Activated CD4-positive, alpha-beta T cell treated with anti-CD3 and anti-CD28 coated beads, Interleukin-2, Interleukin-6, amounts not matched to agents 100 ng/mL and 50 ng/mL, durations not matched to agents 16 hours and 8 hours (primary cell): ENCODE measurements around the gene ARHGDIA.
A peak's percentile ranks its signal among the peaks of the same experiment; 100 is the strongest.
"Not testable (repeated sequence)": the region's sequence is repeated elsewhere in the genome, so short reads cannot be mapped to it uniquely, and the experiment has no call there.

Experiments used
- DNase-seq: peaks from one replicate; pipeline ENCODE4 v3.0.0-alpha.2; 2020

Gene ARHGDIA

GRCh38 chr17:81840826-81841778, 30.0 kb downstream of the ARHGDIA start:
- no peak for DNase-seq

DNA sequence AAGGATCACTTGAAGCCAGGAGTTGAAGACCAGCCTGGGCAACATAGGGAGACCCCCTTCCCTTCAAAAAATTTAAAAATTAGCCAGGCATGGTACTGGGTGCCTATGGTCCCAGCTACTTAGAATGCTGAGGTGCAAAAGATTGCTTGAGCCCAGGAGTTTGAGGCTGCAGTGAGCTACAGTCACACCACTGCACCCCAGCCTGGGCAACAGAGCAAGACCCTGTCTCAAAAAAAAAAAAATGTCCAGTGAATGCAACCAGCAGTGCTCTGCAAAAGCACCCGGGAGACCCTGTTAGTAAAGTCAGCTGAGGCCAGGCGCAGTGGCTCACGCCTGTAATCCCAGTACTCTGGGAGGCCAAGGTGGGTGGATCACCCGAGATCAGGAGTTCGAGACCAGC, 31.1 kb downstream of the ARHGDIA start:
- DNase-seq, result not testable (repeated sequence)

GRCh38 chr17:81839301-81839700, 31.8 kb downstream of the ARHGDIA start:
- no peak for DNase-seq

- no peak for DNase-seq
These were observed 32.3 kb downstream of the ARHGDIA start for GRCh38 chr17:81838753-81839255.

DNA sequence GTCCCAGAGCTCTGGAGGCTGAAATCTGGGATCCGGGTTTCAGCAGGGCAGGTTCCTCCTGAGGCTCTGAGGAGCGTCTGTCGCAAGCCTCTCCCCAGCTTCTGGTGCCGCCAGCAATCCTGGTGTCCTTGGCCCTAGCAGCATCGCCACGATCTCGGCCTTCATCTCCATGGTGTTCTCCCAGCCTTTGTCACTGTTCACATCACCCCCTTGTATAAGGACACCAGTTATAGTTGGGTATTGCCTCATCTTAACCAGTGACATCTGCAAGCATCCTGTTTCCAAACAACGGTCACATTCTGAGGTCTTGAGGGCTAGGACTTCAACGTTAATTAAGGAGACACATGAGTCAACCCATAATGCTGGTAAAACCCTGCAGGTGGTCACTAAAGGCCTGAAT, 33.5 kb downstream of the ARHGDIA start:
- no peak for DNase-seq

DNA sequence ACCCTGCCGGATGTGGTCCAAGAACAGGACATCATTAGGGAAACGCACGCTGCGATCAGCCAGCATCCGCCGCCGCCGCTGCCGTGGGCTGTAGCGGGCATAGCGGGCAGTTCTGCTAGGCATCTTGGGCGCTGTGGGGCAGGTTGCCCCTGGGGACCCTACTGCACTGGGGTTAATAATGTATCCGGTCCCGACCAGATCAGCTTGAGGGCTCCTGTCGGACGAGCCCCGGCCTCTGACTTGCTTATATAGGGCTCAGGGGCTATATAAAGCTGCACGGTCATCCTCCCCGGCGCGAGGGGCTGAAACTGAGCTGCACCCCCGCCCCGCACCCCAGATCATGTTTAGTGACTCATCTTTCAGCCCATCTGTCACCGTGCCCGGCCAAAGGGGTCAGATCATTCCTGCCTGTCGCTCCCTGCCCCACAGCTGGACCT, 36.3 kb downstream of the ARHGDIA start, which contains the start of gene PPP1R27:
Gene PPP1R27 (minus strand): TSS at position 220 of the 437 bp plus-strand sequence. CDS start 97 bp downstream, at position 123.
- DNase-seq, result no peak

DNA sequence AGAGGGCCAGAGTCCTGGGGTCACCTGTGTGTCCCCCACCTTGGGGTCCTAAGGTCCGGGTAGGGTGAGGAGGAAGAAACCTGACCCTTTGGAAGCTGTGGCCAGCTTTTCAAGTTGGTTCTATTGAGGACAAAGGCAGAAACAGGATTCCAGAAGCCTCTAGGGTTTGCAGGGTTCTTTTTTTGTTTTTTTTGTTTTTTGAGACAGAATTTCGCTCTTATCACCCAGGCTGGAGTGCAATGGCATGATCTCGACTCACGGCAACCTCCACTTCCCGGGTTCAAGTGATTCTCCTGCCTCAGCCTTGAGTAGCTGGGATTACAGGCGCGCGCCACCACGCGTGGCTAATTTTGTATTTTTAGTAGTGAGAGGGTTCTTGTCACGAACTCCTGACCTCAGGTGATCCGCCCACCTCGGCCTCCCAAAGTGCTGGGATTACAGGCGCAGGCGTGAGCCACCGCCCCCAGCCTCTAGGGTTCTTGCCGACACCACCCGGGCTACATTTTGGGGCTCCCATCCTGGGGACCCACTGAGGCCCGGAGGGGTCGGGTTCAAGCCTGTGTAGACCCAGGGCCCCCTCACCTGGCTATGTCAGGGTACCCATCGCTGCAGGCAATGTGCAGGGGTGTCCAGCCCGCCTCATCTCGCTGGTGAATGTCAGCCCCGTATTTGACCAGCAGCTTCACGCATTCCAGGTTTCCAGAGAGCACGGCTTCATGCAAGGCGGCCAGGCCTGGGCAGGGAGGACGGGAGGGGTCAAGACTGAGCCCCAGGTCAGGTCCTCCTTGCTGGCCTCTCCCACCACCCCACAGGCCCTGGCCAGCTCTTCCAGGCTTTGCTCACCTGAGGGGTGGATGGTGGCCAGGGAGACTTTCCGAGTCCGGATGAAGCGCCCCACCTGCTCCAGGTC, 37.0 kb downstream of the ARHGDIA start:
- DNase-seq, result no peak

DNA sequence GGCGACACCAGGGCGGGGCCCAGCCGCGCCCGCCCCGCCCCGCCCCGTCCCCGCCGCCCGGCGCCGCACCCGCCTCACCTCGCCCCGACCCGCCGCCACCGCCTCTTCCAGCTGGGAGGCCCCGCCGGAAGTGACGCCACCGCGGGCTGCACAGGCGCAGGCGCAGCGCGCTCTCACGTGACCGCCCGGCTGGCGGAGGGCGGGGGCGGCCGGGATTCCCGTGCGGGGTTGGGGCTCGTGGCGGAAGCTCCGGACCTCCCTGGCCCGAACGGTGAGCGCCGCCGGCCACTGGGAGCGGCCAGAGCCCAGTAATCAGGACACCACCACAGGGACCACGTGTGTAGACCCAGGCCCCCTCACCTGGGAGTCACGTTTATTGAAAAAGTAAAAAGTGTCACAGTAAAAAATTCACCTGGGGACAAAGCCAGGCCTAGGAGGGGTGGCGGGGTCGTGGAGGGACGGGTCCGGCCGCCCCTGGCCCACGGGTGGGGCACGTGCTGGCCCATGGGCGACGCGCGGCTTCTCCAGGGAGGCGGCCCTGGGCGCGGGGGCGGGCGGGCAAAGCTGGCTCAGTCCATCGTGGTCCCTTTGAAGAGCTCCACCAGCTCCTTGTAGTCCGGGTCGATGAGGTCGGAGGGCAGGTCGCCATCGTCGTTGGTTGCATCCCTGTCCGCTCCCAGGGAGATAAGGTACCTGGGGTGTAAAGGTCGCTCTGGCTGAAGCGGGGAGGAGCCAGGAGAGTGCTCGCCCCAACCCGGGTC, 37.8 kb downstream of the ARHGDIA start, which contains the start of gene MCRIP1:
Gene MCRIP1 (minus strand): TSS at position 132 of the 761 bp plus-strand sequence. CDS start 8,785 bp downstream, outside the sequence.
- DNase-seq, result peak; percentile 98

DNA sequence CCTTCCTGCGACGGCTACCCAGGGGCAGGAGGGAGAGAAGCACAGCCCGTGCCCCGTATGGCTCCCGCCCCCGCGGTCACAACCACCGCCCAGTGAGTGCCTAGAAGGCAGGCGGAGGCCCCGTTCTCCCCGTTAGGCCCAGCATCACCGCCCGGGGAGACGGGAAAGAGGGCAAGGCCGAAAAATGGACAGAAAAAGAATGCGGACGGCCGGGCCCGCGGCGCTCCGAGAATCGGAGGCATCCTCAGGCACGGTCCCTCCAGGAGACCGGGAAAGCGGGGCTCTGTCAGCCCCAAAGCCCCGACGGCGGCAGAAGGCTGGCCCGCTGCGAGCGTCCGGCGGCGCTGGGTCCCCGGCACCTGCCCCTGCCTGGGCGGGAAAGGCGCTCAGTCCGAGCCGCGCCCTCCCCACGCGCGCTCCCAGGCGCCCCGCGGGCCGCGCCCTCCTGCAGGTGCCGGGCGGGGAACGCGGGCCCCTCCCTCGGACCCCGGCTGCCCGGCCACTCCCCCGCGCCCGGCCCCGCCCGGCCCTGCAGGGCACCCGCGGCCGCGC, 38.5 kb downstream of the ARHGDIA start:
- no peak for DNase-seq

DNA sequence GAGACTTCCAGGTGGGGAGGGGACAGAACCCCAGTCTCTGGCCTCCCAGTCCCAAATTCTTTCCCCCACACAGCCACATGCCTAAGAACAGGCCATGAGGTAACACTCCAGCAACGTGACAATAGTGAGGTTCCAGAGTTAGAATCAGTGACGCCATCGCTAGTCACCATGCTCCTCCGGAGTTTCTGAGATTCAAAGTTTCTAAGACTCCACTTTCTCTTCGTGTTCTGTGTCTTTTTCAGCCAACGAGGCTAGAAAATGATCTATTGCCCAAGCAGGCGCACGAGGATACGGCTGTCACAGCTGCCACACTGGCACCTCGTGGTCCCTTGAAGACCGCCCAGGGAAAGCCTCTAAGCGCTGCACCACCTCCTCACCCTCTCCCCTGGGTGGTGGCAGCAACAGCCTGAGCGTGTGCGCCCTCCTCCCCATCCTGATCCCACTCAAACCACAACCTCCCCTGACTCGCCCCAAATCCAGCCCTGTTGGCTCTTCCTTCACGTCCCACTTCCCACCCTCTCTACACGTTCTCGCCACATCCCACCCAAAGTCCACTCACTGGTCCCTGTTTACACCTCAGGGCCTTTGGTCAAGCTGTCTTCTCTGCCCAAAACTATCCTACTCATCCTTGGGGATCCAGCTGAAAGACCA, 39.1 kb downstream of the ARHGDIA start:
- DNase-seq, result peak; percentile 51

GRCh38 chr17:81831563-81831956, 39.6 kb downstream of the ARHGDIA start:
- peak; percentile 42 for DNase-seq

DNA sequence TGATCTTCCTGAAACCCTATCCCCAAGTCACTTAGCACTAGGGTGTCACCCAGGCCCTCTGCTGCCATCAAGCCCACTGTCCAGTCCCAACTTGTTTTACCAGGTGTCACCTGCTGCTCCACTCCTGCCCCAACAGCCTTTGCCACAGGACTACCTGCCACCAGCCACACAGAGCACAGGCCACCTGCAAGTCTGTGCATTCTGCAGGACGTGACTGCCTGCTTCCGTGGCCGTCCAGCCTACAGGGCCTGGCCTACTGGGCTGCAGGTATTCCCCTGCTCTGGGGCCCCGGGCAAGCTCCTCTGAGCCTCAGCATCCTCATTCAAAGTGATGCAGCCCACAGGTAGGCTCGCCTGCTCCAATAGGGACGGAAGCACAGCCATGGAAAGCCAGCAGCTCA, 41.3 kb downstream of the ARHGDIA start:
- no peak for DNase-seq

GRCh38 chr17:81828656-81829055, 42.5 kb downstream of the ARHGDIA start:
- DNase-seq, result no peak

DNA sequence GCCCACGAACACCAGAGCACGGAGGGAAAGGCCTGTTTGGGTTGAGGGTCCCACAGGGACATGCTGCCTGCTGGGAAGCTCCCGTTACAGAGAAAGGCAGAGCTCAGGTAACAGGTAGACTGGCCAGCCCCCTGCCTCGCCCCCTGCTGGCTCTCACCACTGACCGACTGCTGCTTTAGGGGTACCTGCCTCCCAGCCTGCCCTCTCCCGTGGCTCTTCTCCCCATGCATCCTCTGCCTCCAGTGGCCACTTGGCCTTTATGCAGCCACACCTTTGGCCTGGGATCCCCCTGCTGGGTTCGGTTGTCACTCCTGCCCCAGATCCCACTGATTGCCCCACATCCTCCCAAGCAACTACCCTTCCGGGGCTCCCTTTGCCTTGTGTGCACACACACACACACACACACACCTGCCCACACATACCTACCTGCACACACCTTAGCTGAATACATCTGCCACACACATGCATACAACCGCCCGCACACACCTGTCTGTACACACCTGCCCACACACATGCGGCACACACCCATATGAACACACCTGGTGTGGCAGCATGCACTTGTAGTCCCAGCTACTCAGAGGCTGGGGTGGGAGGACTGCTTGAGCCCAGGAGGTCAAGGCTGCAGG, 45.2 kb downstream of the ARHGDIA start:
- no peak for DNase-seq

GRCh38 chr17:81824595-81824994, 46.5 kb downstream of the ARHGDIA start:
- no peak for DNase-seq

- no peak for DNase-seq
These were observed 47.2 kb downstream of the ARHGDIA start for GRCh38 chr17:81823820-81824550.

GRCh38 chr17:81822996-81823819, 47.9 kb downstream of the ARHGDIA start:
- no peak for DNase-seq

DNA sequence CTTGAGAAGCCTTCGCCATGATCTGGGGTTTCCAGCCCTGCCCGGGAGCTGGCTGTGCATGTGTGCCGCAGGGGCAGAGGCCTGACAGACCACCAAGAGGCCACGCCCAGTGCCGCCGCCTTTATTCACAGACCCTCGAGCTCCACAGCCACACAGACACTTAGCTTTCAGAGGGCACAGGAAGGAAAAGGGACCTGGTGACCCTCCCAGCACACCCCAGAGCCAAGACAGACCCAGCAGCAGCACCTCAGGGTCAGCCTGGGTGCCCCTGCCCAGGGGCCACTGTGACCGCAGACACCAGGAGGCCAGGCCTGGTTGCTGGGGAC, 48.9 kb downstream of the ARHGDIA start:
- DNase-seq, result no peak

GRCh38 chr17:81821603-81822311, 49.4 kb downstream of the ARHGDIA start:
- peak; percentile 65 for DNase-seq
